Gastroesophageal sphincter (tissue), 4 donors: Measurements from ENCODE around the gene OR12D1. TPM values are rescaled to one million over a fixed set of nuclear protein-coding genes. Genes with fewer than 3 reads are reported as not detected.

Experiments
- ATAC-seq: fragments of 150-250 bp; one replicate; pipeline ENCODE4 v1.9.1; 2016; ENCODE audit warnings: mild to moderate bottlenecking, moderate library complexity
- H3K27ac ChIP-seq, 4 donors: fragments of 200-600 bp; sonication (generic) in 3 of 4; 1 replicate in 3 of 4; 2 replicates in 1 of 4; pipeline ENCODE4 v1.5.1; 2016 to 2019
- H3K27me3 ChIP-seq: fragments of 200-600 bp; sonication (generic); one replicate; pipeline ENCODE4 v1.5.1; 2019
- H3K36me3 ChIP-seq, 2 donors: fragments of 200-600 bp; sonication (generic); one replicate each; pipeline ENCODE4 v1.5.1; 2019; ENCODE audit warnings: control low read depth in 1 of 2
- H3K4me1 ChIP-seq, 3 donors: fragments of 200-600 bp; sonication (generic); 1 replicate in 2 of 3; 2 replicates in 1 of 3; pipeline ENCODE4 v1.5.1; 2016 to 2019; ENCODE audit warnings: control low read depth in 2 of 3
- H3K4me3 ChIP-seq, 2 donors: fragments of 200-600 bp; sonication (generic); one replicate each; pipeline ENCODE4 v1.5.1; 2019; ENCODE audit warnings: mild to moderate bottlenecking in 1 of 2, moderate library complexity in 1 of 2
- H3K9me3 ChIP-seq, 3 donors: fragments of 200-600 bp; sonication (generic); one replicate each; pipeline ENCODE4 v1.5.1; 2017 to 2019; ENCODE audit warnings: control low read depth in 2 of 3
- CTCF ChIP-seq, 4 experiments: fragments of 200-600 bp in 2 of 4; fragments of 450-650 bp in 2 of 4; sonication (generic) in 1 of 4; IDR thresholded peaks; one replicate each; pipeline ENCODE4 v1.5.1; 2017 to 2019; ENCODE audit warnings: antibody characterized with exemption in 4 of 4, mild to moderate bottlenecking in 2 of 4, moderate library complexity in 2 of 4
- EP300 ChIP-seq: sonication (generic); formaldehyde crosslinking; IDR thresholded peaks from one replicate; pipeline ENCODE4 v1.6.1; 2017; ENCODE audit warnings: antibody characterized with exemption, mild to moderate bottlenecking
- POLR2A ChIP-seq, 2 donors: fragments of 450-650 bp; IDR thresholded peaks; one replicate each; pipeline ENCODE4 v1.6.1; 2017; ENCODE audit warnings: antibody characterized with exemption in 2 of 2, mild to moderate bottlenecking in 2 of 2, moderate library complexity in 1 of 2
- POLR2AphosphoS5 ChIP-seq: sonication (generic); formaldehyde crosslinking; IDR thresholded peaks from one replicate; pipeline ENCODE4 v1.6.1; 2017; ENCODE audit warnings: antibody characterized with exemption
- WGBS, 2 donors: methylation state at CpG; one replicate each; pipeline ENCODE4 v1.1.5; 2018; ENCODE audit warnings: low coverage in 1 of 2; 5-methylcytosine and 5-hydroxymethylcytosine counted together
- total RNA-seq, 4 donors: library from RNA; depleted of rRNA; stranded (reverse); fragments of >200 nt; gene quantifications; one replicate each; pipeline ENCODE4 v1.1.0, GENCODE V29; 2016

OR12D1 gene
- total RNA-seq, 4 donors from 2014 or later = not detected

GRCh38 chr6:29447670-29448069 lies 32.9 kb downstream of the OR12D1 start:
- H3K36me3 ChIP-seq = no peaks in the 10 kb centered on the region
- H3K27ac ChIP-seq = no peak overlapping the region
- H3K27me3 ChIP-seq = no peaks in the 10 kb centered on the region
- no peaks in the 10 kb centered on the region for H3K4me1 ChIP-seq
- no CpG with 5 or more reads among the region's 1 CpG for WGBS, 2 donors
- TF ChIP-seq POLR2A (IDR thresholded peaks at IDR 0.05) = no peak
- no peak for TF ChIP-seq EP300
- TF ChIP-seq POLR2AphosphoS5 = no peak
- TF ChIP-seq CTCF (IDR thresholded peaks at IDR 0.05) = no peak
- no peaks in the 10 kb centered on the region for H3K9me3 ChIP-seq
- no peak for ATAC-seq
- H3K4me3 ChIP-seq = no peak overlapping the region

- WGBS, 2 donors = 61 to 77% methylated on average over 3 of the region's 3 CpGs
- TF ChIP-seq EP300 (no peak), POLR2AphosphoS5 (no peak), CTCF (IDR thresholded peaks at IDR 0.05) (no peak)
- H3K27me3 ChIP-seq = no peaks in the 10 kb centered on the region
- H3K4me1 ChIP-seq = no peaks in the 10 kb centered on the region
- no peak overlapping the region for H3K4me3 ChIP-seq
- no peak overlapping the region for H3K27ac ChIP-seq
- no peaks in the 10 kb centered on the region for H3K9me3 ChIP-seq
- H3K36me3 ChIP-seq = no peaks in the 10 kb centered on the region
- ATAC-seq = no peak
Observed at GRCh38 chr6:29451471-29452193, 36.9 kb downstream of the OR12D1 start.

GRCh38 chr6:29456971-29457370 lies 42.2 kb downstream of the OR12D1 start, which contains the start of the genes OR11A1 and OR2H1:
Gene OR11A1 (minus strand): TSS chr6:29457071. CDS start chr6:29427641, 29,430 bp downstream.
Gene OR2H1 (plus strand): TSS chr6:29457155. CDS start chr6:29461770, 4,615 bp downstream.
- Histone ChIP-seq H3K4me3 (no peak within 1 kb of the TSS), H3K4me1 (no peaks in the 10 kb centered on the region), H3K27me3 (no peaks in the 10 kb centered on the region), H3K9me3 (no peaks in the 10 kb centered on the region), H3K27ac (no peak within 1 kb of the TSS), H3K36me3 (no peaks in the 10 kb centered on the region)
- TF ChIP-seq POLR2AphosphoS5 = no peak
- no peak for TF ChIP-seq EP300
- TF ChIP-seq CTCF (IDR thresholded peaks at IDR 0.05) = no peak
- no peak for TF ChIP-seq POLR2A (IDR thresholded peaks at IDR 0.05)
- ATAC-seq = no peak
- 39 to 40% methylated on average over 2 of the region's 2 CpGs for WGBS, 2 donors

GRCh38 chr6:29461021-29461814 lies 46.5 kb downstream of the OR12D1 start:
- H3K4me3 ChIP-seq = no peak overlapping the region
- H3K27ac ChIP-seq = no peak overlapping the region
- WGBS, 2 donors = 77 to 84% methylated on average over 4 to 5 of the region's 5 CpGs
- H3K27me3 ChIP-seq = no peaks in the 10 kb centered on the region
- no peak for ATAC-seq
- TF ChIP-seq POLR2AphosphoS5 (no peak), CTCF (IDR thresholded peaks at IDR 0.05) (no peak), POLR2A (IDR thresholded peaks at IDR 0.05) (no peak), EP300 (no peak)
- no peaks in the 10 kb centered on the region for H3K36me3 ChIP-seq
- H3K4me1 ChIP-seq = no peaks in the 10 kb centered on the region
- H3K9me3 ChIP-seq = no peaks in the 10 kb centered on the region
